ENCODE measurements around the gene SIRT3.

SIRT3 gene

DNA sequence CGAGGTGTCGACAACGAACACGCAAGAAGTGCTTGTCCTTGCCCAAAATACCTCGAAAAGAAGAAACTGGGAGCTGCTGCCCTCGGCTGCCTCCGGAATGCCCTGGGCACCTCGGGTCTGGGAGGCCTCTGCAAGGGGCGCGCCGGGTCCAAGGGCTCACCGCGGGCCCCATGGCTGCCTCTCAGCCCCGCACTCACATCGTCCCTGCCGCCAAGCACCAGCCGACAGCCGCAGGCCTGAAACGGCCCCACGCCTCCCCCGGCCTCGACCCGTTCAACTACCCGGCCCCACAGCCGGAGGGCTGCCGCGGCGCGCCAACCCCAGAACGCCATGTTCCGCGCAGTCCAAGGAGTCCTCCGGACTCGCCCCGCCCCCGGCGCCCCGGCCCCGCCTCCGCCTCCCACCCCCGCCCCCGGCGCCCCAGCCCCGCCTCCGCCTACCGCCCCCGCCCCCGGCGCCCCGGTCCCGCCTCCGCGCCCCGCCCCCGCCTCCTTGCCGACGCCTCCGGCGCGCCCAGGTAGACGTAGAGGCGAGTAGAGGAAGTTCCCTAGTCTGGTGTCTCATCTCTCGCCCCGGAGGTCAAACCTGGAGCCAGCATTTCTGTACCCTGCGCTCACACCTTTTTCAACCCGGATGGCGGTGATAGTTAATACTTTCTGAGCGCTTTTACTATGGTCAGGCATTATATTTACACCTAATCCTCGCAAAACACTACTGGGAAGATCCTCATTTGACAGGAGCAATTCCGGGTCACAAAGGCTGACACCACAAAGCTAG, at the start of gene SIRT3:
SIRT3 (minus strand) TSS at position 346 of the 777 bp plus-strand sequence; CDS start at position 332, 14 bp downstream.
- no peak for TF ChIP-seq CTCF (IDR thresholded peaks at IDR 0.05; ENCODE audit: low read depth, low read length)
- peak; percentile 35 for DNase-seq (ENCODE audit: extremely low read depth, low read depth)

GRCh38 chr11:285894-286220, 49.7 kb upstream of the SIRT3 start:
- DNase-seq (ENCODE audit: extremely low read depth, low read depth), result no peak
- TF ChIP-seq CTCF (IDR thresholded peaks at IDR 0.05; ENCODE audit: low read depth, low read length), result no peak

GRCh38 chr11:285021-285893, 49.1 kb upstream of the SIRT3 start:
- no peak for DNase-seq (ENCODE audit: extremely low read depth, low read depth)
- no peak for TF ChIP-seq CTCF (IDR thresholded peaks at IDR 0.05; ENCODE audit: low read depth, low read length)

DNA sequence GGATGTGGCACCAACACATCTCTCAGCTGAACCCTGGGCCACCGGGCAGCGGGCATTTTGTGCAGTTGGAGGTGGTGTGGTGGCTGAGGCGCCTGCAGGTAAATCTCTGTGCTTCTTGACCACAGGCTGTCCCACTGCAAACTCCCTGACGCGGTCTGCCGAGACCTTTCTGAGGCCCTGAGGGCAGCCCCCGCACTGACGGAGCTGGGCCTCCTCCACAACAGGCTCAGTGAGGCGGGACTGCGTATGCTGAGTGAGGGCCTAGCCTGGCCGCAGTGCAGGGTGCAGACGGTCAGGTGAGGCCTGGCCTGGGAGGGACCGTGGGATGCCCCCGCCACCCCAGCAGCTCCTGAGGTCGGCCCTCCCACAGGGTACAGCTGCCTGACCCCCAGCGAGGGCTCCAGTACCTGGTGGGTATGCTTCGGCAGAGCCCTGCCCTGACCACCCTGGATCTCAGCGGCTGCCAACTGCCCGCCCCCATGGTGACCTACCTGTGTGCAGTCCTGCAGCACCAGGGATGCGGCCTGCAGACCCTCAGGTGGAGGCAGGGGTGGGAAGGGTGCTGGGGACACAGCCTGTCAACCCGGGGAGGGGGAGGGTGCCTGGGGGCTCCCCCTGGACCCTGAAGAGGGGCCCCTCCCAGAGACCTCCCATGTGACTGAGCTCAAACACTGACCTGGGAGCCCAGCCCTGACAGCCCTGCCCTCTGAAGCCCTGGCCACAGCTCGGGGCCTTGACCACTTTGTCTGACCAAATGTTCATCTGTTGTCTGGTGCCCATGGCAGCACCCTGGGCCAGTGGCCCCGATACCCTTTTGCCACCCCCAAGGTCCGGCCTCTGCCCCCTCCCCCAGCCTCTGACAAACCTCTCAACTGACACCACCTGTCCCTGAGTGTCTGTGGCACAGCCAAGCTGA, 48.2 kb upstream of the SIRT3 start:
- no peak for DNase-seq (ENCODE audit: extremely low read depth, low read depth)

DNA sequence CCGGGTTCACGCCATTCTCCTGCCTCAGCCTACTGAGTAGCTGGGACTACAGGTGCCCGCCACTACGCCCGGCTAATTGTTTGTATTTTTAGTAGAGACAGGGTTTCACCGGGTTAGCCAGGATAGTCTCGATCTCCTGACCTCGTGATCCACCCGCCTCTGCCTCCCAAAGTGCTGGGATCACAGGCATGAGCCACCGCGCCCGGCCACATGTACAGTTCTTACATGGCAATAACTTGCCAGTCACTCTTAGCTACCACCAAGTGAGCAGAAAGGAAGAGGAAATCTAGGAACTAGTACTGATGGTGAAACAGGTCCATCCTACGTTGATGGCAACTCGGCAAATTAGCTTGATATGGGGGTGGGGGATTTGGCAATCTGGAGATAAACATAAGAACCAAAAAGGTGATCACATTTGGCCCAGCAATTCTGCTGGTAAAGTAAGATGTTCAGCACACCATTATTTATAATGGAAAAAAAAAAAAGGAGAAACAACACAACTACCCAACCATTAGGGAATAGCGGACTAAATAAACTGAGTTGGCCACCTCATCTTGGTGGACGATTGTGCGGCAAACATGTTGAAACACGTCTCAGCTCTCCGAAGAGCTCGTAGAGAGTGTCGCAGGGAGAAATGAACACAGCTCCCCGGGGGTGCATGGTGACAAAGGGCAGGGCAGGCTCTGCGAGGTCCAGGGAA, 47.4 kb upstream of the SIRT3 start:
- DNase-seq (ENCODE audit: extremely low read depth, low read depth), result no peak
- TF ChIP-seq CTCF (IDR thresholded peaks at IDR 0.05; ENCODE audit: low read depth, low read length), result no peak

More for the DNA sequence above, 48.2 kb upstream of the SIRT3 start:
- no peak for TF ChIP-seq CTCF (IDR thresholded peaks at IDR 0.05; ENCODE audit: low read depth, low read length)

GRCh38 chr11:282630-283360, 46.7 kb upstream of the SIRT3 start:
- no peak for DNase-seq (ENCODE audit: extremely low read depth, low read depth)
- no peak for TF ChIP-seq CTCF (IDR thresholded peaks at IDR 0.05; ENCODE audit: low read depth, low read length)
